GM12878 (cell line): Measurements from ENCODE around the gene GGNBP2. TPM values are rescaled to one million over a fixed set of nuclear protein-coding genes. Genes with fewer than 3 reads are reported as not detected.
A peak's percentile ranks its signal among the peaks of the same experiment; 100 is the strongest.

Source experiments
- ATAC-seq: fragments of 200-7000 bp; cut with Tn5 transposase; 3 replicates; pipeline ENCODE4 v1.9.1; 2020; ENCODE audit warnings: mild to moderate bottlenecking, moderate library complexity
- BruUV-seq: library from RNA; stranded (reverse); fragments of 400-500 nt; replicated peaks from 2 replicates; lab custom pipeline; 2021; lab: Mats Ljungman, UMichigan
- CTCF ChIA-PET: fragments of 300-600 bp; sonication (Branson Sonifier 250); formaldehyde crosslinking; extraction: SDS; loops from one replicate; lab custom pipeline; 2021; ENCODE audit warnings: inconsistent platforms; lab: Yijun Ruan, JAX
- POLR2A ChIA-PET: fragments of 350-600 bp; formaldehyde crosslinking; extraction: SDS; loops from one replicate; lab custom pipeline; 2021; ENCODE audit warnings: inconsistent platforms; lab: Charles Lee
- RAD21 ChIA-PET: fragments of 300-600 bp; sonication (Branson Sonifier 250); formaldehyde crosslinking; loops from one replicate; lab custom pipeline; 2023; ENCODE audit warnings: antibody characterized with exemption; ENCODE audit not compliant: unreplicated experiment; lab: Charles Lee
- SMC1A ChIA-PET: fragments of 300-600 bp; sonication (Branson Sonifier 250); formaldehyde crosslinking; loops from one replicate; lab custom pipeline; 2023; ENCODE audit not compliant: unreplicated experiment, uncharacterized antibody; lab: Charles Lee
- DNase-seq: peaks from one replicate; pipeline ENCODE4 v3.0.0-alpha.2; 2011; ENCODE audit warnings: low read depth, low spot score
- FAIRE-seq: peaks from 3 replicates; lab custom pipeline; 2011; peaks lifted over from hg19 to GRCh38; lab: Jason Lieb, UNC
- H2AFZ ChIP-seq: 2 replicates; pipeline ENCODE4 v1.6.0; 2011; ENCODE audit warnings: low read depth, low read length, control low read depth; ENCODE audit not compliant: control insufficient read depth
- H3K27ac ChIP-seq: 2 replicates; pipeline ENCODE4 v1.5.1; 2011; ENCODE audit warnings: control low read depth; ENCODE audit not compliant: control insufficient read depth, insufficient read depth
- H3K27me3 ChIP-seq, 2 experiments: replicated peaks in 1 of 2; 2 replicates each; pipeline versions ENCODE4 v1.6.0 to v1.6.1; 2011; ENCODE audit warnings: low read length in 1 of 2; ENCODE audit not compliant: control insufficient read depth in 2 of 2, insufficient read depth in 2 of 2
- H3K36me3 ChIP-seq, 2 experiments: 2 replicates each; pipeline ENCODE4 v1.5.1; 2011; ENCODE audit warnings: low read length in 1 of 2; ENCODE audit not compliant: control insufficient read depth in 2 of 2, insufficient read depth in 2 of 2
- H3K4me1 ChIP-seq: 2 replicates; pipeline ENCODE4 v1.6.1; 2011; ENCODE audit warnings: mild to moderate bottlenecking, low read length, moderate library complexity, mixed read lengths; ENCODE audit not compliant: control insufficient read depth, insufficient read depth
- H3K4me2 ChIP-seq: 2 replicates; pipeline ENCODE4 v1.6.0; 2011; ENCODE audit warnings: control low read depth; ENCODE audit not compliant: control insufficient read depth, insufficient read depth
- H3K4me3 ChIP-seq: fragments of 200-600 bp; sonication (generic); 2 replicates; pipeline ENCODE4 v1.5.1; 2016
- H3K79me2 ChIP-seq: 2 replicates; pipeline ENCODE4 v1.6.0; 2011; ENCODE audit warnings: low read length; ENCODE audit not compliant: control insufficient read depth, insufficient read depth
- H3K9ac ChIP-seq: 2 replicates; pipeline ENCODE4 v1.8.0; 2011; ENCODE audit warnings: low read length, control low read depth, mixed read lengths; ENCODE audit not compliant: control insufficient read depth, insufficient read depth
- H3K9me3 ChIP-seq: replicated peaks from 3 replicates; pipeline ENCODE4 v1.5.1; 2011; ENCODE audit warnings: mild to moderate bottlenecking, low read length; ENCODE audit not compliant: control insufficient read depth, insufficient read depth
- H4K20me1 ChIP-seq: 2 replicates; pipeline ENCODE4 v1.6.0; 2011; ENCODE audit not compliant: control insufficient read depth, insufficient read depth
- ATF3 ChIP-seq: IDR thresholded peaks from 2 replicates; pipeline ENCODE4 v1.6.1; 2011; ENCODE audit warnings: low read depth, mild to moderate bottlenecking, low read length, moderate library complexity, borderline replicate concordance; ENCODE audit errors: extremely low read depth
- BCL11A ChIP-seq: IDR thresholded peaks from 2 replicates; pipeline ENCODE4 v1.6.1; 2011; ENCODE audit warnings: low read depth, low read length
- DPF2 ChIP-seq: fragments of 450-650 bp; IDR thresholded peaks from 2 replicates; pipeline ENCODE4 v1.6.1; 2017; ENCODE audit warnings: mild to moderate bottlenecking
- HCFC1 ChIP-seq: fragments of 150-350 bp; IDR thresholded peaks from 2 replicates; pipeline ENCODE4 v1.6.1; 2014; ENCODE audit warnings: low read length
- IKZF2 ChIP-seq, 2 experiments: fragments of 450-650 bp; IDR thresholded peaks; 2 replicates each; pipeline ENCODE4 v1.6.1; 2017; ENCODE audit warnings: mild to moderate bottlenecking in 2 of 2, moderate library complexity in 2 of 2
- JUNB ChIP-seq: IDR thresholded peaks from 2 replicates; pipeline ENCODE4 v1.6.1; 2016; ENCODE audit warnings: antibody characterized with exemption, mild to moderate bottlenecking
- KAT2A ChIP-seq: conservative IDR thresholded peaks from 2 replicates; pipeline ENCODE4 v1.6.1; 2011; ENCODE audit warnings: low read depth, low read length; ENCODE audit not compliant: control insufficient read depth
- MEF2A ChIP-seq: IDR thresholded peaks from 2 replicates; pipeline ENCODE4 v1.6.1; 2011; ENCODE audit warnings: low read depth, mild to moderate bottlenecking, low read length, moderate library complexity; ENCODE audit not compliant: insufficient read depth
- MEF2B ChIP-seq: fragments of 450-650 bp; IDR thresholded peaks from 2 replicates; pipeline ENCODE4 v1.6.1; 2018; ENCODE audit warnings: mild to moderate bottlenecking, moderate library complexity; ENCODE audit not compliant: partially characterized antibody, poor library complexity, severe bottlenecking
- NBN ChIP-seq: fragments of 450-650 bp; IDR thresholded peaks from 2 replicates; pipeline ENCODE4 v1.6.1; 2016
- NR2F1 ChIP-seq: fragments of 450-650 bp; conservative IDR thresholded peaks from 2 replicates; pipeline ENCODE4 v1.6.1; 2017; ENCODE audit warnings: mild to moderate bottlenecking
- NRF1 ChIP-seq: conservative IDR thresholded peaks from 2 replicates; pipeline ENCODE4 v1.6.1; 2011; ENCODE audit warnings: mild to moderate bottlenecking, low read depth, low read length, improper control_type of control experiment
- PAX5 ChIP-seq: IDR thresholded peaks from 2 replicates; pipeline ENCODE4 v1.6.1; 2011; ENCODE audit warnings: low read depth, low read length, borderline replicate concordance
- POU2F2 ChIP-seq: IDR thresholded peaks from 3 replicates; pipeline ENCODE4 v1.6.1; 2011; ENCODE audit warnings: low read depth, mild to moderate bottlenecking, low read length, borderline replicate concordance
- RELA ChIP-seq: fragments of 450-650 bp; IDR thresholded peaks from 2 replicates; pipeline ENCODE4 v1.8.0; 2014; ENCODE audit warnings: borderline replicate concordance; ENCODE audit not compliant: partially characterized antibody
- RELB ChIP-seq: fragments of 450-650 bp; IDR thresholded peaks from 2 replicates; pipeline ENCODE4 v1.6.1; 2017; ENCODE audit warnings: low read depth, mild to moderate bottlenecking, moderate library complexity
- WGBS: methylation state at CpG from one replicate; pipeline ENCODE4 v1.1.6; 2016; ENCODE audit warnings: low lambda C conversion rate; ENCODE audit not compliant: insufficient replicate concordance, insufficient coverage; ENCODE audit errors: missing lambda C conversion rate; 5-methylcytosine and 5-hydroxymethylcytosine counted together
- in situ Hi-C: fragments of 300-500 bp; cut with MboI; formaldehyde crosslinking; loops from 9 replicates; pipeline ENCODE4 v1.14.3; 2018; ENCODE audit warnings: mixed read lengths
- intact Hi-C: fragments of 100-400 bp; cut with micrococcal nuclease; formaldehyde crosslinking; loops from one replicate; pipeline ENCODE4 v1.14.2; 2022; ENCODE audit not compliant: unreplicated experiment
- polyA plus RNA-seq, 11 experiments: library from polyadenylated mRNA; depleted of rRNA in 4 of 11; unstranded in 6 of 11; stranded (reverse) in 5 of 11; fragments of >200 nt; fragmentation: Nextera tagmentation in 4 of 11; fragmentation: Illumina TruSeq in 1 of 11; extraction: Ambion mirVana in 4 of 11; extraction: Trizol in 1 of 11; gene quantifications; 1 replicate in 1 of 11; 2 replicates in 10 of 11; pipeline versions ENCODE4 v1.2.1 to v1.2.3, GENCODE V29; 2011 to 2016; ENCODE audit warnings: inconsistent platforms in 2 of 11, missing spikeins in 2 of 11, low read depth in 1 of 11
- total RNA-seq, 4 experiments: library from RNA; depleted of rRNA in 3 of 4; stranded (reverse); fragments of >200 nt in 3 of 4; fragmentation: Illumina TruSeq in 1 of 4; extraction: Trizol in 1 of 4; gene quantifications; 2 replicates each; pipeline versions ENCODE4 v1.2.1 to v1.2.3, GENCODE V29; 2013 to 2021

The GGNBP2 gene
- total and polyA plus RNA-seq, 10 of the 15 experiments (the other 5 are each of a cell fraction or from before 2014, with no cell fraction given): 36.3 to 82.0 (median 50.0) TPM

GRCh38 chr17:36544044-36544306 is 744 bp upstream of the GGNBP2 start (continued):
- TF ChIP-seq BCL11A (0 out of 2 replicates have a peak, but pooled peaks have one; percentile 8), HCFC1 (no peak), JUNB (no peak)
- TF ChIP-seq, all 136 proteins: peak for 9

- Histone ChIP-seq H3K27ac (peak overlapping the region; percentile 90), H3K36me3 (no peaks in the 10 kb centered on the region), H2AFZ (peak overlapping the region; percentile 89), H3K9me3 (no peaks in the 10 kb centered on the region), H3K9ac (peak overlapping the region; percentile 95), H3K4me1 (0 out of 2 replicates have a peak, but pooled peaks cover 7% of the 10 kb centered on the region), H3K79me2 (peaks cover 50% of the 10 kb centered on the region), H3K27me3 (no peaks in the 10 kb centered on the region), H3K4me3 (peak overlapping the region; percentile 89), H4K20me1 (no peaks in the 10 kb centered on the region; the same call in 1 of the 2 replicates), H3K4me2 (no peak overlapping the region)
- ATAC-seq: peak; percentile 60
- ChIA-PET POLR2A (interaction anchor here (0.7 to 4.9 kb wide), 6 partner anchors 10 to 736 kb away, joined by 3 to 28 read pairs (median 5); partner anchors contain the start of genes DHRS11, MRM1, MYO19 and PIGW), RAD21 (interaction anchor here (0.6 to 1.6 kb wide), 3 partner anchors 56 to 666 kb away, joined by 4 to 5 read pairs (median 5); partner anchors contain the start of gene MRM1), SMC1A (no interaction called here), CTCF (interaction anchor here (1.6 to 4.6 kb wide), 2 partner anchors 37 to 57 kb away, joined by 3 to 34 read pairs; partner anchors contain the start of gene MRM1)
- WGBS: 1% methylated on average over 8 of the region's 38 CpGs
- DNase-seq: no peak
- no TSS peak for BruUV-seq
- no peak for FAIRE-seq
- in situ Hi-C loops (no loop called here), intact Hi-C loops (loop anchor here (5.0 kb wide), 1 partner anchor 57 kb away; the partner anchor contains the start of gene MRM1)
- TF ChIP-seq PAX5 (no peak), ATF3 (no peak), MEF2A (0 out of 2 replicates have a peak, but pooled peaks have one; percentile 1), POU2F2 (no peak), MEF2B (no peak), NR2F1 (no peak; the same call in 1 of the 2 replicates), IKZF2 (IDR thresholded peaks at IDR 0.05) (0 out of 4 replicates have a peak, but pooled peaks of 1 of the 2 experiments have one; percentile 15), KAT2A (no peak), NRF1 (no peak), NBN (peak; percentile 33; the same call in 1 of the 2 replicates), RELA (peak; percentile 22), RELB (no peak), DPF2 (0 out of 2 replicates have a peak, but pooled peaks have one; percentile 4)
Measured at GRCh38 chr17:36545077-36545464, 352 bp downstream of the GGNBP2 start.
